ENCODE results near the gene IGFN1. TPM values are rescaled to one million over a fixed set of nuclear protein-coding genes. Genes with fewer than 3 reads are reported as not detected.

The IGFN1 gene
- total RNA-seq, 1 donor from 2014 or later: 1.6 TPM

DNA sequence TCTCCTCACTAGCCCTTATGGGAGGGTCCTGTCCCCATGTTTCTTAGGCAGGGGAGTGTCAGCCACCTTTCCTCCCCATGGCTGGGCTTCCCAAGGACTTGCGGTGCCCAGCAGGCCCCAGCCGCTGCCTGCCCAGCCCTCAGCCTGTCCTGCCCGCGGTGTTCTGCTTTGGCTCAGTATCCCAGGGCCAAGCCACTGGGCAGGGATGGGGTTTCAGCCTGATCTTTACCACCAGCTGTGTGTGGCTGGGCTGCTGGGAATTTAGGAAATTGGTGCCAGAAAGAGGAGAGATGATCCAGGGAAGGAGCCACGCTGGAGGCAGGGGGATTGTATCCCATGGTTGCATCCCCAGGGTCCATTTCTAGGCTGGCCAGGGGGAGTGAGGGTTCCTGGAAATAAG lies 6.9 kb upstream of the IGFN1 start:
- H3K27ac Mint-ChIP-seq: no peak overlapping the region
- no peak for DNase-seq (ENCODE audit: low spot score in 2 of 2, unreplicated experiment in 2 of 2)
- H3K4me3 Mint-ChIP-seq: no peak overlapping the region
- TF ChIP-seq, protein P1, sequence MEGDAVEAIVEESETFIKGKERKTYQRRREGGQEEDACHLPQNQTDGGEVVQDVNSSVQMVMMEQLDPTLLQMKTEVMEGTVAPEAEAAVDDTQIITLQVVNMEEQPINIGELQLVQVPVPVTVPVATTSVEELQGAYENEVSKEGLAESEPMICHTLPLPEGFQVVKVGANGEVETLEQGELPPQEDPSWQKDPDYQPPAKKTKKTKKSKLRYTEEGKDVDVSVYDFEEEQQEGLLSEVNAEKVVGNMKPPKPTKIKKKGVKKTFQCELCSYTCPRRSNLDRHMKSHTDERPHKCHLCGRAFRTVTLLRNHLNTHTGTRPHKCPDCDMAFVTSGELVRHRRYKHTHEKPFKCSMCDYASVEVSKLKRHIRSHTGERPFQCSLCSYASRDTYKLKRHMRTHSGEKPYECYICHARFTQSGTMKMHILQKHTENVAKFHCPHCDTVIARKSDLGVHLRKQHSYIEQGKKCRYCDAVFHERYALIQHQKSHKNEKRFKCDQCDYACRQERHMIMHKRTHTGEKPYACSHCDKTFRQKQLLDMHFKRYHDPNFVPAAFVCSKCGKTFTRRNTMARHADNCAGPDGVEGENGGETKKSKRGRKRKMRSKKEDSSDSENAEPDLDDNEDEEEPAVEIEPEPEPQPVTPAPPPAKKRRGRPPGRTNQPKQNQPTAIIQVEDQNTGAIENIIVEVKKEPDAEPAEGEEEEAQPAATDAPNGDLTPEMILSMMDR (IDR thresholded peaks at IDR 0.05; ENCODE audit: unreplicated experiment): no peak
- peaks cover 11% of the 10 kb centered on the region for H3K4me1 Mint-ChIP-seq
- H3K9me3 Mint-ChIP-seq: peaks cover 6% of the 10 kb centered on the region
- H3K27me3 Mint-ChIP-seq (ENCODE audit: low read depth): peaks cover 14% of the 10 kb centered on the region
- H3K36me3 Mint-ChIP-seq: no peaks in the 10 kb centered on the region

DNA sequence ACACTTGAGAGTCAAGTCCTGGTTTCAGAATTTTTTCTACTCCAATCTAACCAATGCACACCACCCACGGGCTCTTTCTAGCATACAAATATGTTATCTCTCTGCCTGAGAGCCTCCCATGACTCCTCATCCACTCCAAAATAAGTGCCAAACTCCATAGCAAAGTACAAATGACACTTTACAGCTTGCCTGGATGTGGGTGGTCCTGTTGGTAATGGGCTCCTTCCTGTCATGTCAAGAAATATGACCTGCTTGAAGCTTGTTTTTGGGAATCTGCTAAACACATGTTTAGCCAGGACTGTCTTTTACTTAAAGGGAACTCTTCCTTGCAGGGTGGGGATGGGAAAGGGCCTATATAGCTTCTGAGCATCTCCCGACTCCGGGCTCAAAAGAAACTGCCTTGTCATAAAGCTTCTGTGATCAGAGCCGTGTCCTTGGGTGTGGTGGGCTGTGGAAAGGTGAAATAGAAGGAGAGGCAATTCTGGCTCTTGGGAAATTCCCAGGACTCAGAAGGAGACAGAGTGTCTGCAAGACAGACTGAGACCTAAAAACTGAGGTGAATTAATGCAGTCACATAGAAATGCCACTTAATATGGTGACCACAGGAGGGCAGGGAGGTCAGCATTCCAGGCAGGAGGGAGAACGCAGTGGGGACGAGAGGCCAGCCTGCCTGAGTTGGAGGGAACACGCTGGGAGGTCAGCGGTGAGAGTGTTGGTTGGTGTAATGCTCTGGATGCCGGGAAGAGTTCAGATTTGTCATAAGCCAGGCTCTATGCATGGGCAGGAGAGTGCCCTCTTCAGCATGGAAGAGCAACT lies 6.1 kb upstream of the IGFN1 start:
- no peaks in the 10 kb centered on the region for H3K9me3 Mint-ChIP-seq
- peaks cover 11% of the 10 kb centered on the region for H3K4me1 Mint-ChIP-seq
- peaks cover 19% of the 10 kb centered on the region for H3K27me3 Mint-ChIP-seq (ENCODE audit: low read depth)
- H3K4me3 Mint-ChIP-seq: no peak overlapping the region
- no peak for DNase-seq (ENCODE audit: low spot score in 2 of 2, unreplicated experiment in 2 of 2)
- no peak overlapping the region for H3K27ac Mint-ChIP-seq
- no peaks in the 10 kb centered on the region for H3K36me3 Mint-ChIP-seq
- TF ChIP-seq, protein P1 (IDR thresholded peaks at IDR 0.05; ENCODE audit: unreplicated experiment): no peak

DNA sequence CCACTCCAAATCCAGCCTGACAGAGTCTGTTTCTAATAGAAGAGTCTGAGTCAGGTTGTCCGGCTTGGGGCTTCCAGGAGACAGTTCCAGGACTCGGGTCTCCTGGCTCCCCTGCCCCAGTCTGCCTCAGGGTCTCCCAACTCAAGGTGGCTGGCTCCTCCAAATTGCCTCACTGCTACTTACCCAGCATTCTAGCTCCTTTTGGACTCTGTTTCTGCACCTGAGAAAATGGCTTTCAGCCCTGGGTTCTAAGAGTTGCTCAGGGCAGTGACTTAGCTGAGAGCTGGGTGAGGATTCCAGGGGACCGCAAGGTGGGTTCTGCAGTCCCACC lies 5.5 kb upstream of the IGFN1 start:
- TF ChIP-seq, protein P1 (IDR thresholded peaks at IDR 0.05; ENCODE audit: unreplicated experiment): no peak
- Mint-ChIP-seq H3K4me1 (peaks cover 11% of the 10 kb centered on the region), H3K36me3 (no peaks in the 10 kb centered on the region), H3K4me3 (no peak overlapping the region), H3K27me3 (ENCODE audit: low read depth) (peaks cover 24% of the 10 kb centered on the region), H3K9me3 (no peaks in the 10 kb centered on the region), H3K27ac (no peak overlapping the region)
- DNase-seq (ENCODE audit: low spot score in 2 of 2, unreplicated experiment in 2 of 2): no peak

DNA sequence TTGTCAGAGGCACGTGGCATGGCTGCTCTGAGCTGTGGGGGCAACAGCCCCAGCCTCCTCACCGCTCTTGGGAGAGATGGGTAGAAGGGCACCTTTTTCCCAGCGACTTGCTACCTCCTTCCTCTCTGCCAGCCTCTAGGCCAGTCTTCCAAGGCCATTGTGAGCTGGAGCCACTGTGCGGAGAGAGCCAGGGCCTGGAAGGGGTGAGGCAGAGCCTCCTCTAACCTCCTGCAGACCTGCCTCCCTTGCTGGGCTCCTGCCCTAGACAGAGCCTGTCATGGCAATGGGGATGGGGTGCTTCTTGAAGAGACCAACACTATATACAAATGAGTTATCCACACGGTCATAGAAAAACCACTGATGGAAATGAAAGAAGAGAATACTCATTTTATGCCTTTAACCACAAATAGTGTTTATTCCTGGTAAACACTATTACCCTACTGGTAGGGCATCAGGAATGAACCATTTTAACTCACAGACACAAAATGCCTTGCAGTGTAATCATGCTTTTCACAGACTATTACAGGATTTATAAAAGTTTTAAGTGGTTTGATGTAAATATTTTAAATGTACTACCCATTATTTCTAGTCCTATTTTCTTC lies 5.0 kb upstream of the IGFN1 start:
- no peak overlapping the region for H3K27ac Mint-ChIP-seq
- no peak for DNase-seq (ENCODE audit: low spot score in 2 of 2, unreplicated experiment in 2 of 2)

DNA sequence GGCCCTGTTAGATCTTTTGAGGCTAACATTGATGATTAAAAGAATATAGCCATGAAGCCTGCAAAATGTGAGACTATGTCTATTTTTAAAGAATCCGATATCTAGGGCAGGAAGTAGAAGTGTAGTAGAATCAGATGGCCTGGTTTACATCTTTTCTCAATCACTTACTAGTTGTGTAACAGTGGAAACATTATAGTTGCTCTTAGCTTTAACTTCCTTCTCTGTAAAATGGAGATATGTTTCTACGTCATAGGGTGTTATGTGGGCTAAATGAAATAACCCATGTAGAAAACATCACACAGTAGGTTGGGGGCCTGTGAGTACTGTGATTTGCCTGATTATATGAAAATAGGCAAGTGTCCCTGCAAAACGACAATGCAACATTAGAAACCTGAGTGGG lies 4.4 kb upstream of the IGFN1 start:
- Mint-ChIP-seq H3K27me3 (ENCODE audit: low read depth) (peaks cover 31% of the 10 kb centered on the region), H3K4me3 (no peak overlapping the region), H3K9me3 (no peaks in the 10 kb centered on the region), H3K36me3 (no peaks in the 10 kb centered on the region), H3K27ac (no peak overlapping the region), H3K4me1 (peaks cover 8% of the 10 kb centered on the region)
- TF ChIP-seq, protein P1 (IDR thresholded peaks at IDR 0.05; ENCODE audit: unreplicated experiment): no peak
- no peak for DNase-seq (ENCODE audit: low spot score in 2 of 2, unreplicated experiment in 2 of 2)

More for the DNA sequence above, 5.0 kb upstream of the IGFN1 start:
- H3K36me3 Mint-ChIP-seq: no peaks in the 10 kb centered on the region
- no peak overlapping the region for H3K4me3 Mint-ChIP-seq
- H3K27me3 Mint-ChIP-seq (ENCODE audit: low read depth): peaks cover 29% of the 10 kb centered on the region
- H3K9me3 Mint-ChIP-seq: no peaks in the 10 kb centered on the region
- H3K4me1 Mint-ChIP-seq: peaks cover 8% of the 10 kb centered on the region
- TF ChIP-seq, protein P1 (IDR thresholded peaks at IDR 0.05; ENCODE audit: unreplicated experiment): no peak

Measured in mesothelial cell of epicardium (in vitro differentiated cells).